RCC 7860 (cell line): ENCODE data around the gene DGKB.

Experiments used
- DNase-seq: peaks from one replicate; pipeline ENCODE4 v3.0.0-alpha.2; 2015; ENCODE audit warnings: low spot score
- FAIRE-seq: peaks from 2 replicates; lab custom pipeline; 2012; peaks lifted over from hg19 to GRCh38; lab: Jason Lieb, UNC

DGKB gene

GRCh38 chr7:14407246-14408015 is 495.1 kb downstream of the DGKB start:
- DNase-seq (no peak), FAIRE-seq (no peak)

DNA sequence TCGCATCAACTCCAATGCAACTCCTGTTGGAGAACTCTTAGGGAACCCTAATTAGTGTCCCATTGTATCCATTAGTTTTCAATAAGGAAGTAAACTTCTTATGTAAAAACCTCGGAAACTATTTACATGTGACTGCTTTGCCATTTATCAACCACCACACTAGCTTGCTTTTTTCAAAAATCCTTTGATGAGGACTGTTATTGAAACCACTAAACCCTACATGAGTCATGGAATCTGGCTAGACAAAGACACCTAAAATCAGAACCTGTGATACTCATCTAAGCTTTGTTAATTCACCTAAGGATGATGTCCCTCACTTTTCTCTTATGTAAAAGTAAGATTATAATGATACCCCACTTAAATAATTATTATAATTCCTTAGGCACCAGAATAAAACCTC is 499.0 kb downstream of the DGKB start:
- FAIRE-seq (no peak), DNase-seq (no peak)

GRCh38 chr7:14400271-14400670 is 502.3 kb downstream of the DGKB start:
- no peak for FAIRE-seq

GRCh38 chr7:14398526-14398925 is 504.0 kb downstream of the DGKB start:
- FAIRE-seq = no peak
- DNase-seq = no peak

More at GRCh38 chr7:14400271-14400670, 502.3 kb downstream of the DGKB start:
- no peak for DNase-seq

DNA sequence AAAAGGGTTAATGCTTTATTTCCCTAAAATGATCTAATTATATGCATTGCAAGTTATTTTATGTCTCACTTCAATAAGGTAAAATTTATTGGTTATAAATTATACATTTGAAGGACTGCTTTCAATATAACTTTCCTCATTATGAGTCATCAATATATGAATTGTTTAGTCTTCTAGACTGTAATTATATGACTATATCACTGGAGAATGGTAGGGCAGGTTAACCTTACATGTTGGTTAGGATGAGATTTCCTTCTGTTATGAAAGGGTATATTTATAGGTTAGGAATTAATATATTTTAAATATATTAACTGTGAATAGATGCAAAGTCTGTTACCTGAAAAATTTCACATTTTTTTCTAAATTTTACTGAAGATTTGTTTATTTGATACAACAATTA is 506.7 kb downstream of the DGKB start:
- no peak for FAIRE-seq
- DNase-seq = no peak

DNA sequence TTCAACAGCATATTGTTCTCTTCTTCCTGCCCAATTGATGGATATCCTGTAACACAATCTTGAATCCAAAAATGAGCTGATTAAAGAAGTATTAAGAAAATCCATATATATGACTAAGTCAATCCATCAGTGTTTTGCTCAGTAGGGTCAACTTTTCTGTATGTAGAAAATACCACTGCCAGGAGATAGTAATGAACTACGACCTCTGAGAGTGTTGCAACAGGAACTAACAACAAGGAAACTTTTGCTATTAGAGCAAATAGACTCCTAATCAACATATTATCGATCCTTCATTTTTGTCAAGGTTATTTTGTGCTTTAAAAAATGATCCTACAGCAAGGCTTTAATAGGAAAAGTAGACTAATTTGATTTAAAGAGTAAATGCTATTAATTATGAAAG is 507.8 kb downstream of the DGKB start:
- FAIRE-seq (no peak), DNase-seq (no peak)

DNA sequence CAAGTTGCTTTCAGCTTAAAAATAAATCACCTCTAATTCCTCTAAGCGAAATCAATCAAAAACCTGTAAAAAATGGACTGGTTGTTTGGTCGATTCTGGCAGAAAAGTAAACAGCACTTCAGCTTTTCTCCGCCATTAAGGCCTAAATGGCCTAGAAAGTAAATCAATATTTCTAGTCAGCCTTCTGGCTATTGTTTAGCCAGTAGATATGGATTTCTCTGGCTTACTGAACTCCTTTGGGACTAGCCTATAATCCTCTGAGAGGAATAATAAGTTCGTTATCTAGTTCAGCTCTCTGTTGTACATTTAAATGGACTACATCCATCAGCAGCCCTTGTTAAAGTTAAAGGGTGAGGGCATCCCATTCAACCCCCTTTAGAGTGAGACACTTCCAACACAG is 513.0 kb downstream of the DGKB start:
- FAIRE-seq (no peak), DNase-seq (no peak)

DNA sequence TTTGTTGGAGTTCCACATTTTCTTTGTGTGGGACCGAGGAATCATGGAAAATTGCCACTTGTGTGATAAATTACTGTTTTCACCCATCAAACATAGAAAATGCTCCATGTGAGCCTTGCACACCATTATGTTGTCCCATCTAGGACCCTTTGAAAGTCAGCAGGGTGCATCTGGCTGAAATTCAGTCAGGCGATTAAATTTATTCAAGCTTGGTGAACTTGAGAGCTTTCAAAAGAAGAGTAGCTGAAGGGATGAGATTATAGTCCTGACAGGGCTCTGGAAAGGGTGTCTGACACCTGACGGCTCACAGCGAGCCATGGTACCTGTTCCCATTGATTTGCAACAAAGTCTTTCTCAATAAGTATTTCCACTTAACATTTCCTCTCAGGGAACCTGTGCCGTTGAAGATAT is 513.4 kb downstream of the DGKB start:
- DNase-seq (no peak), FAIRE-seq (no peak)

DNA sequence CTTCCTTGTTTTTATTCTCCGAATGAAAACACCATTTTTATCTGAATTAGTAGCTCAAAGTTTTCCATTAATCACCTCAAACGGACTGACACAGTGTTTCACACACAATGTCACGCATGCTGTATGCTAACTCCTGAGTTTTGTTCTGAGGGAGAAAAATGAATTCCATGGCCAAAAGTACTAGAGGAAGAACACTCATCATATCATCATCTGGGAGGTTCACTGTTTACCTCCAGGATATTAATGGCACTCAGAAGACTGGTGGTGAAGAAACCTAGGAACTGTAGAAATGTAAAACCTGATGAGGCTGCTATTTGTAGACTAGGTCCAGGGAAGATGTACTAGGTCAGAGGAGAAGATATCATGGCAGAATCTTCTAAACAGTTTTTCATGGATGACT is 517.5 kb downstream of the DGKB start:
- no peak for FAIRE-seq
- DNase-seq = no peak

GRCh38 chr7:14381936-14382335 is 520.6 kb downstream of the DGKB start:
- FAIRE-seq (no peak), DNase-seq (no peak)

DNA sequence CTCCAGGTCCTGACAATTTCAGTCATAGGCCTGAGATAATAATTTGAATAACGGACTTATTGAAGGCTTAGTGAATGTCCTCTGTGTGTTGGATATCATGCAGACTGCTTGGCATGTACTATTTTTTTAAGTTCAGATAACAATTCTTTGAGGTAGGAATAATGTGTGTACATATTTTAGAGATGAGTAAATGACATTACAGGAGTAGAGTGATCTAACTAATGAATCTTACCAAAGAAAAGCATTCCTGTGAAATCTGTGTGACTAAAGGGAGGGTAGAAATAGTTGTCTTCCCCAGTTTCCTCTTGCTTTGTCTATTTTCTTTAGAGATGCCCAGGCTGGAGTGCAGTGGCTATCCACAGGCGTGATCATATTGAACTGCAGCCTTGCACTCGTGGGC is 521.2 kb downstream of the DGKB start:
- no peak for FAIRE-seq

DNA sequence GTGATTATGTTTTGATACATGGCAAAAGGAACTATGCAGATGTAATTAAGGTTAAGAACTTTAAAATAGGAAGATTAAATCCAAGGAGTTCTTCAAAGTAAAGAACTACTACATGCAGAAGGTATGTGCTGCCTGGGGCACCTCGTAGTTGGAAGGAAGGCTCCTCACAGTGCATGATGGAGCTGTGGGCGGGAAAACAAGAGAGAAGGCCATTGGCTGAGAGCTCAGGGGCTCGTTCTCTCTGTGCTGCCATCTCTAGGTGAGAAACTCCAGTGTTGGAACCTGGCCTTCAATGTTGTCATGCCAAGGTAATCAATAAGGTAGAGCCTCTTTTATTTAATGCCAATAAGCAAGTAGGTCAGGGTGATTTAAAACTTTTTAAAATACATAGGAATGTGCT is 521.7 kb downstream of the DGKB start:
- DNase-seq (no peak), FAIRE-seq (no peak)

More for the DNA sequence above, 521.2 kb downstream of the DGKB start:
- DNase-seq = no peak

DNA sequence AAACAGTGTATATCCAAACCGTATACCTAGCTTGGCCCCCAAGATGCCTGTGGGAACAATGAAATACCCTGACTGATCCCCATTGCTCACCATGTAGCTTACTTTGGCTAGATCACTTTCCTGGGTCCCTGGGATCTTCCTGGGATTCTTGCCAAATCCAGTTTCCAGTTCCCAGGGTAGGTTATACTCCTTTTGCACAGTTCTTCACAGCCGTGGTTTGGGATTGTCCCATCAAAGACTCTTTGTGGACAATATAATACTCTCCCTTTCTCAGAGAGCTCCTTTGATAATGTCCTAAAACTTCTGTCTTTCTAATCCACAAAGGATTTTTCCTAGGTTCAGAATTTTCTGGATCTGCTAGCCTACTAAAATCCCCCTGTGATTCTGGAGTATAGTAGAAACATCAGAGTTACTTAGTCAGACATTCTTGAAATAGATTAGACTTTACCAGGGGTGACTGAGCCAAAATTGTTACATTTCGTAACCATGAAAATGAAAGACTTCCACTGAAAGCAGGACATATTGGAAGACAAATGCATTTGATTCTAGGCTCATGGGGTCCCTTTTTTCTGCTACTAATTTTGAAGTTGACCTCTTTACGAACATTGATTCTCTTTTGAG is 524.8 kb downstream of the DGKB start:
- FAIRE-seq (no peak), DNase-seq (no peak)

DNA sequence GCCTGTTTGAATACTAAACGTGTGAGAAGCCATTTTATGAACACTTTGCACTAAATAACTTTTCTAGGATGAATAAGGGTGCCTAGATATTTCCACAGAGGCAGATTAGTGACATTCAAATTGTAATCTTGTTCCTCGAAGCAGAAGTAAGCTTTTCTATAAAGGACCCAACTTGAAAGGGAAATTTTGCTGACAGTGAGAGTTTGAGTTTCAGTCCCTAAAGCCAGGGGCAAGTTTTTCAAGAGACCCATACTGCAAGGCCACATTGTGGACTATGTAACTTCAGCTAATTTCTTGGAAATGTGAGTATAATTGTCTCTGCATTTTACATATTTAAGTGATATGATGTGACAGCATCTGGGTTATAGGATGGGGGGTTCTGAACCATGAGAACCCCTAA is 525.8 kb downstream of the DGKB start:
- DNase-seq (no peak), FAIRE-seq (no peak)

- no peak for DNase-seq
- FAIRE-seq = no peak
These were observed 526.6 kb downstream of the DGKB start for GRCh38 chr7:14375998-14376397.

GRCh38 chr7:14374336-14374735 is 528.2 kb downstream of the DGKB start:
- FAIRE-seq (no peak), DNase-seq (no peak)

GRCh38 chr7:14368285-14368684 is 534.3 kb downstream of the DGKB start:
- no peak for DNase-seq
- FAIRE-seq = no peak

- FAIRE-seq (no peak), DNase-seq (no peak)
These were observed 551.4 kb downstream of the DGKB start for GRCh38 chr7:14351167-14351566.

GRCh38 chr7:14341200-14341775 is 561.3 kb downstream of the DGKB start:
- DNase-seq (no peak), FAIRE-seq (no peak)

DNA sequence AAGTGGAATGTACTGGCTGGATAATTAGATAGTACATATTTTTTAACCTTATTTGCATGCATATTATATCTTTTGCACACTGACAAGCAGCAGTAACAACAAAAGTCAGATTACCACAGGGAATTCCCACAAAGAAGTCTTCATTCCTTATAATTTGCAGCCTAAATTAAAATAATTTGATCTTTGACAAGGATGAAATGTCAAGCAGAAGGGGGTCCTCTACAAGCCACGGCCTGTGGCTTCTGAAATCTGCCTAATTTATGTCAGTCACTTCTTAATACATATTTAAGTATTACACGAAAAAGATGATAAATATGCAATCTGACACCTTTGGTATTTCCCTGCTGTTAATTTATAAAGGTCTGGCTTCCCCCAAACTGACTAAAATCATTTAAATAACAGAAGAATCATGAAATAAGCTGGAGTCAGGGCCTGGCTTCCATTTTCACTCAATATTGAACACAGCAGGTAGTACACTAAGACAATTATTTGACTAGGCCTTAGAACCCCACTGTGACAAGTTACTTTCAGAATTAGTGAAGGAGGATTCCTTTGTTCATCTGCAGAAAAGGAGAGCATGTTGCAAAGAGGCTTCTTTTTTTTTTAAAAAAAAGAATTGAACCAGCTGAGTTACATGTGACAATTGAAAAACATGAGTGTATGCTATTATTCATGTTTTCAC is 562.0 kb downstream of the DGKB start:
- DNase-seq (no peak), FAIRE-seq (no peak)

GRCh38 chr7:14339861-14340260 is 562.7 kb downstream of the DGKB start:
- FAIRE-seq (no peak), DNase-seq (no peak)

GRCh38 chr7:14336256-14336655 is 566.3 kb downstream of the DGKB start:
- FAIRE-seq = no peak
- DNase-seq = no peak
